Panc1 (cell line): Measurements from ENCODE around the gene LHX3. TPM values are rescaled to one million over a fixed set of nuclear protein-coding genes. Genes with fewer than 3 reads are reported as not detected.

ENCODE experiments used
- ATAC-seq: fragments of 200-7000 bp; cut with Tn5 transposase; 2 replicates; pipeline ENCODE4 v1.9.1; 2020; ENCODE audit warnings: mild to moderate bottlenecking, moderate library complexity
- BruUV-seq: library from RNA; stranded (reverse); fragments of 400-500 nt; replicated peaks from 2 replicates; lab custom pipeline; 2021; lab: Mats Ljungman, UMichigan
- CTCF ChIA-PET: fragments of 300-600 bp; sonication (Branson Sonifier 250); formaldehyde crosslinking; loops from one replicate; lab custom pipeline; 2022; ENCODE audit warnings: antibody characterized with exemption; lab: Charles Lee
- POLR2A ChIA-PET: fragments of 300-600 bp; sonication (Branson Sonifier 250); formaldehyde crosslinking; loops from one replicate; lab custom pipeline; 2022; ENCODE audit warnings: antibody characterized with exemption; lab: Charles Lee
- DNase-seq: peaks from one replicate; pipeline ENCODE4 v3.0.0-alpha.2; 2010; ENCODE audit warnings: low read depth, low spot score
- H3K27ac ChIP-seq: 2 replicates; pipeline ENCODE4 v1.5.1; 2011; ENCODE audit warnings: mild to moderate bottlenecking, low read length, inconsistent platforms
- H3K27me3 ChIP-seq: fragments of 200-500 bp; sonication (Bioruptor generic); 2 replicates; pipeline ENCODE4 v1.6.0; 2014; ENCODE audit warnings: low read length, inconsistent platforms; ENCODE audit not compliant: control insufficient read depth, insufficient read depth
- H3K36me3 ChIP-seq: fragments of 200-500 bp; sonication (Bioruptor generic); 2 replicates; pipeline ENCODE4 v1.5.1; 2014; ENCODE audit warnings: inconsistent platforms, mild to moderate bottlenecking, low read length, moderate library complexity; ENCODE audit not compliant: control insufficient read depth, insufficient read depth
- H3K4me1 ChIP-seq: 2 replicates; pipeline ENCODE4 v1.5.1; 2011; ENCODE audit warnings: inconsistent platforms, mild to moderate bottlenecking, low read length, moderate library complexity; ENCODE audit not compliant: control insufficient read depth, insufficient read depth
- H3K4me3 ChIP-seq, 2 experiments: 2 replicates each; pipeline ENCODE4 v1.5.1; 2011 to 2012; ENCODE audit warnings: low read depth in 2 of 2, low read length in 2 of 2, mild to moderate bottlenecking in 2 of 2, inconsistent platforms in 1 of 2, moderate library complexity in 1 of 2
- H3K9me3 ChIP-seq: fragments of 200-500 bp; sonication (Bioruptor generic); 2 replicates; pipeline ENCODE4 v1.5.1; 2014; ENCODE audit warnings: low read depth, mild to moderate bottlenecking, inconsistent platforms, low read length, moderate library complexity; ENCODE audit not compliant: control insufficient read depth, insufficient read depth
- POLR2AphosphoS5 ChIP-seq: IDR thresholded peaks from 2 replicates; pipeline ENCODE4 v1.6.1; 2012; ENCODE audit warnings: mild to moderate bottlenecking, low read depth, low read length, moderate library complexity
- REST ChIP-seq, 2 experiments: IDR thresholded peaks; 2 replicates each; pipeline ENCODE4 v1.6.1; 2011 to 2012; ENCODE audit warnings: low read depth in 2 of 2, control low read depth in 1 of 2, low read length in 1 of 2, mild to moderate bottlenecking in 1 of 2, moderate library complexity in 1 of 2; ENCODE audit not compliant: insufficient read depth in 1 of 2
- SIN3A ChIP-seq: IDR thresholded peaks from 2 replicates; pipeline ENCODE4 v1.6.1; 2012; ENCODE audit warnings: low read depth, mild to moderate bottlenecking, low read length, moderate library complexity, borderline replicate concordance; ENCODE audit not compliant: insufficient read depth
- TCF7L2 ChIP-seq: IDR thresholded peaks from 2 replicates; pipeline ENCODE4 v1.6.1; 2011; ENCODE audit warnings: mild to moderate bottlenecking, low read depth, low read length, inconsistent platforms
- in situ Hi-C: cut with HindIII; loops from 2 replicates; pipeline ENCODE4 v1.10.0; 2016; ENCODE audit warnings: low sequenced_read_pairs, low pct_unique_long_range_greater_than_20kb
- intact Hi-C: fragments of 100-400 bp; cut with micrococcal nuclease; formaldehyde crosslinking; loops from one replicate; pipeline ENCODE4 v1.10.0; 2022; ENCODE audit not compliant: unreplicated experiment
- total RNA-seq: library from RNA; stranded (reverse); gene quantifications from one replicate; pipeline ENCODE4 v1.2.1, GENCODE V29; 2021; ENCODE audit not compliant: unreplicated experiment
- TF ChIP-seq, protein P1 (sequence below): fragments of 450-650 bp; IDR thresholded peaks from 2 replicates; pipeline ENCODE4 v1.5.1; 2017; ENCODE audit warnings: mild to moderate bottlenecking

Gene LHX3
- total RNA-seq, 1 experiment from 2014 or later, result 0.13 TPM

DNA sequence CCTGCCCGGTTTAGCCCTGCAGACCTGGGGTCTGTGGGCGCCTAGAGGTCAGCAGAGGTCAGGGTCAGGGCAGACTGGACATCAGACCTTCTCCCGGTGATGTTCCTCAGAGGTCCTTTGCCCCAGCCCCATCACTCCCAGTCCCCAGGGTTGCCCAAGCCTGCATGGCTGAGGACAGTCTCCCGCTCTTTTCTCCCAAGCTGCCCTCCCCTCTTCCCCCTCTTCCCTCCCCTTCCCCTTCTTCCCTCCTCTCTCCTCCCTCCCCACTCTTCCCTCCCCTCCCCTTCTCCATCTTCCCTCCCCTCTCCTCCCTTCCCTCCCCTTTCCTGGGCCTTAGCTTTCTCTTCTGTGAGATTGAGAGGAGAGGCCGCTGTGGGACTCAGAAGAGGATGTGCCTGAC lies 10.4 kb downstream of the LHX3 start:
- ChIA-PET POLR2A (no interaction called here), CTCF (interaction anchor here (0.6 kb wide), 1 partner anchor 67 kb away, joined by 3 read pairs; no protein-coding TSS in a partner anchor)
- H3K4me3 ChIP-seq, result no peak overlapping the region
- H3K36me3 ChIP-seq, result no peaks in the 10 kb centered on the region
- no peak for TF ChIP-seq REST (IDR thresholded peaks at IDR 0.05; ENCODE audit: insufficient read depth in 1 of 2, low read depth in 2 of 2, low read length in 1 of 2)
- TF ChIP-seq, protein P1, sequence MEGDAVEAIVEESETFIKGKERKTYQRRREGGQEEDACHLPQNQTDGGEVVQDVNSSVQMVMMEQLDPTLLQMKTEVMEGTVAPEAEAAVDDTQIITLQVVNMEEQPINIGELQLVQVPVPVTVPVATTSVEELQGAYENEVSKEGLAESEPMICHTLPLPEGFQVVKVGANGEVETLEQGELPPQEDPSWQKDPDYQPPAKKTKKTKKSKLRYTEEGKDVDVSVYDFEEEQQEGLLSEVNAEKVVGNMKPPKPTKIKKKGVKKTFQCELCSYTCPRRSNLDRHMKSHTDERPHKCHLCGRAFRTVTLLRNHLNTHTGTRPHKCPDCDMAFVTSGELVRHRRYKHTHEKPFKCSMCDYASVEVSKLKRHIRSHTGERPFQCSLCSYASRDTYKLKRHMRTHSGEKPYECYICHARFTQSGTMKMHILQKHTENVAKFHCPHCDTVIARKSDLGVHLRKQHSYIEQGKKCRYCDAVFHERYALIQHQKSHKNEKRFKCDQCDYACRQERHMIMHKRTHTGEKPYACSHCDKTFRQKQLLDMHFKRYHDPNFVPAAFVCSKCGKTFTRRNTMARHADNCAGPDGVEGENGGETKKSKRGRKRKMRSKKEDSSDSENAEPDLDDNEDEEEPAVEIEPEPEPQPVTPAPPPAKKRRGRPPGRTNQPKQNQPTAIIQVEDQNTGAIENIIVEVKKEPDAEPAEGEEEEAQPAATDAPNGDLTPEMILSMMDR, result no peak
- TF ChIP-seq POLR2AphosphoS5, result no peak
- TF ChIP-seq TCF7L2, result no peak
- no peak for TF ChIP-seq SIN3A
- ATAC-seq (no peak), DNase-seq (no peak)
- BruUV-seq, result no TSS peak
- in situ Hi-C loops (no loop called here), intact Hi-C loops (no loop called here)
- H3K27ac ChIP-seq, result no peak overlapping the region
- H3K4me1 ChIP-seq, result peaks cover 2% of the 10 kb centered on the region
- H3K9me3 ChIP-seq, result no peaks in the 10 kb centered on the region
- no peaks in the 10 kb centered on the region; the same call in 1 of the 2 replicates for H3K27me3 ChIP-seq

- no peaks in the 10 kb centered on the region for H3K36me3 ChIP-seq
- no peak overlapping the region for H3K27ac ChIP-seq
- H3K27me3 ChIP-seq, result no peaks in the 10 kb centered on the region; the same call in 1 of the 2 replicates
- intact Hi-C loops (no loop called here), in situ Hi-C loops (no loop called here)
- CTCF ChIA-PET, result no interaction called here
- DNase-seq (no peak), ATAC-seq (no peak)
- TF ChIP-seq SIN3A (no peak), POLR2AphosphoS5 (no peak), REST (IDR thresholded peaks at IDR 0.05; ENCODE audit: insufficient read depth in 1 of 2, low read depth in 2 of 2, low read length in 1 of 2) (no peak), TCF7L2 (no peak)
- TF ChIP-seq, protein P1, result no peak
- H3K4me1 ChIP-seq, result peaks cover 2% of the 10 kb centered on the region
- H3K9me3 ChIP-seq, result no peaks in the 10 kb centered on the region
- POLR2A ChIA-PET, result no interaction called here
- no peak overlapping the region for H3K4me3 ChIP-seq
- BruUV-seq, result no TSS peak
Observed at GRCh38 chr9:136193891-136194279, 11.0 kb downstream of the LHX3 start.
